SH-SY5Y (cell line): ENCODE measurements around the gene SETDB2.

Source experiments
- GATA2 ChIP-seq: IDR thresholded peaks from 2 replicates; pipeline ENCODE4 v1.6.1; 2011; ENCODE audit warnings: mild to moderate bottlenecking, low read depth, low read length
- GATA3 ChIP-seq: IDR thresholded peaks from 2 replicates; pipeline ENCODE4 v1.6.1; 2011; ENCODE audit warnings: low read depth, mild to moderate bottlenecking, low read length, moderate library complexity

The SETDB2 gene

DNA sequence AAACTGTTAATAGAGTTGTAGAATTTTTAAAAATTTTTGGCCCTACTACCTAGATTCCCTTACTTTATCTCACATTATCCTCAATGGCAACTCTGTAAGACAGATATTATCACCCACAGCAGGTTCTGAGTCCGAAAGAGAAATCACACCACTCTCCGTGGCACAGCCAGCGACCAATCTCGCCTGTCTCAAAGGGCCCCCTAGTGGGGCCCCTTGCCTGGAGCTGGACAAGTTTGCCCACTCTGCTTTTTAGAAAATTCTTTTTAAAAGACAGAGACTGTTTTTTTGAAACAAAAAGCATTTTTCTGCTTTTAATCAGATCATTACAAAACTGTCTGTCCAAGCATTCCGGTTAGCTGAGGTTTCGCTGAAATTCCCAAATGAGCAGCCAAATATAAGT is 73.4 kb downstream of the SETDB2 start:
- TF ChIP-seq GATA3 (no peak), GATA2 (no peak)

DNA sequence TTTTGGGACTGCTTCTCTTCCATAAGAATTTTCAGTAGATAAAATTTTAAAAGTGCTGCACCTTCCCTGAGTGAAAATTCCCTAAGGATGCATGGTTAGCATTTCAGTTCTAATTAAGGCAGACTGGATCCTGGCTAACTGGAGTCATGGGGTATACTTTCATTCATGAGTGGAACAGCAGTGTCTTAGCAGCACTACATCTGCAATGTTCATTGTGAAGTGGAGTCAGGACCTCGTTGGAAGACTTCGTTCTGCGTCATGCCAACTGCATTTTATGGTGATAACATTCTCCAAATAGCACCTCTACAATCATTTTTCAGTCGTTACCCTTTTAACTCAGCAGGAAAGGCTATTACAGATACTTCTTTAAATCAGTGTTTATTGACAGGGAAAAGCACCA is 77.2 kb downstream of the SETDB2 start:
- TF ChIP-seq GATA3 (no peak), GATA2 (no peak)

DNA sequence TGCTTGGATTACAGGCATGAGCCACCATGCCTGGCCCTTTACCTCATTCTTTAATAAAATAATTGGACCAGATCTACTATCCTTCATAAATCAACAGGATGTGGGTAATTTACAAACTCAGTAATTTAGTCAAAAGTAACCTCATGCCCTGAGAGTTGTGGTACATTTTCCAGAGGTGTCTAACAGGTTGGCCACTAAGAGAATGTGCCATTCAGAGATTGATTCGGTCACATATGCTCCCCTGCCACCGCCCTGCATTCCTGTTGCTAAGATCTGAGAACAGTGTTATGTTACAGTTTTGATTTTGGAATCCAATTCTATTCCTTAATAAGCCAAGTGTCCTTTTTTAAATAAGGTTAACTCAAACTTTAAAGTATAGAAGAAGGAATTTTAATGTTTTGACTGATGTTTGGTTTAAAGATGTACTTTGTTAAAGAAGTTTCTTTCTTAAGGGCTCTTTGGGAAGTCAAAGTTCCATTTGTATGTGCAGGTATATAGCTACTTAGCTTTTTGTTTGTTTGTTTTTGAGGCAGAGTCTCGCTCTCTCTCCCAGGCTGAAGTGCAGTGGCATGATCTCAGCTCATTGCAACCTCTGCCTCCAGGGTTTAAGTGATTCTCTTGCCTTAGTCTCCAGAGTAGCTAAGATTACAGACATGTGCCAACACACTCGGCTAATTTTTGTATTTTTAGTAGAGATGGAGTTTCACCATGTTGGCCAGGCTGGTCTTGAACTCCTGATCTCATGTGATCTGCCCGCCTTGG is 80.8 kb downstream of the SETDB2 start:
- no peak for TF ChIP-seq GATA2
- TF ChIP-seq GATA3: no peak

DNA sequence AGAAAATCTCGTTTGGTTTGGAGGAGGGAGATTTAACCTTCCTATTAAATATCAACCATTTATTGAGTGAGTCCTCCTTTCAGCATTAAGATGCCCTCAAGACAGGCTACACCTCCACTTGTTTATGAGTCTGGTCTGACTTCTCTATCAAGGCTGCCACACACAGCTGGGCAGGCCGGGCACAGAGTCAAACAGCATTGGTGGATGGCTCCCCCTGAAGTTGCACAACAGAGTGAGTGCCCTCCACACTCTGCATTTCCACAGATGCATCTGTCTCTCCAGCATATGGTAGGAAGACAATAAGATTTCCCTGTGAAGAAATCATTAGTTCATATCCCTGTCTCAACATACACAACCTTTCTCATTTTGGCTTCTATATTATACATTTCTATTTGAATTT is 83.0 kb downstream of the SETDB2 start:
- TF ChIP-seq GATA3 (no peak), GATA2 (no peak)

DNA sequence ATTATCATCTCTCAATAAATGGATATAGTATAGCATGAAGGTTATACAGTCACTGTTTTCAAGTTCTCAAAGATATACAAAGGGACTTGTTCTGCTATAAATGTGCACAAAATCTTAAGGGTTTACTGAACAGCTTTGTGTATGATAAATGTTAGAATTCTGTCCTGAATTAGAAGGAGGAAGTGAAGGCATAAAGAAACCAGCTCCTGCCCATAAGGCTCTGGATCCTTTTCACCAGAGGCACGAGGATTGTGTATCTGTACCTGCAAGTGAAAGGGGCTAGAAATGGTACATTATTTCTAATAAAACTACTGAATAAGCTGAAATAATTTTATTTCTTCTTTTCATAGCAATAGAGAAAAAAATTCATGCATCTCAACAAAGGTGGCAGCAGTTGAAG is 84.1 kb downstream of the SETDB2 start:
- no peak for TF ChIP-seq GATA2
- no peak for TF ChIP-seq GATA3

DNA sequence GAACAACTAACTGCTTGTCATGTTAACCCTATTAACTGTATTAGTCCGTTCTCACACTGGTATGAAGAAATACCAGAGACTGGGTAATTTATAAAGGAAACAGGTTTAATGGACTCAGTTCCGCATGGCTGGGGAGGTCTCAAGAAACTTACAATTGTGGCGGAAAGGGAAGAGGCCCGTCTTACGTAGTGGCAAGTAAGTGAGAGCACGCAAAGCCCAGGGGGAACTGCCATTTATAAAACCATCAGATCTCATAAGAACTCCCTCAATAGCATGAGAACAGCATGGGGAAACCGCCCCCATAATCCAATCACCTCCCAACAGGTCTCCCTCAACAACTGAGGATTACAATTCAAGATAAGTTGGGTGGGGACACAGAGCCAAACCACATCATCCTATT is 86.4 kb downstream of the SETDB2 start:
- no peak for TF ChIP-seq GATA2
- no peak for TF ChIP-seq GATA3

DNA sequence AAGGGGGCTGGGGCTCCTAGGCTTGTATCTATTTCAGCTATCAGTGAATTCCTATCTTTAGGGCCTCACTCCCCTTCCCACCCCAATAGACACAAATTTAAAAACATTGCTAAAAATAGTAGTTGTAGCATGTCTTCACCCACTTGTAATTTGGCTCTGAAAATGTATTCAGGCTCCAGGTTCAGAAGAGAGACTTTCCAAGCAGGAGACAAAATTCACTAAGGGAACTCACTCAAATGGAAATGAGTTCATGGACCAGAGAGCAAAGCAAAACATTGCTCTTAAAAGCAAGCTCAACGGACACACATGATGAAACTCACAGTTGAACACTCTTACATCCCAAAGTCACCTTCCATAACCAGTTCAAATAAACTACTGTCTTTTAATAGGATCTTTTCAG is 88.5 kb downstream of the SETDB2 start:
- TF ChIP-seq GATA2 (no peak), GATA3 (no peak)

DNA sequence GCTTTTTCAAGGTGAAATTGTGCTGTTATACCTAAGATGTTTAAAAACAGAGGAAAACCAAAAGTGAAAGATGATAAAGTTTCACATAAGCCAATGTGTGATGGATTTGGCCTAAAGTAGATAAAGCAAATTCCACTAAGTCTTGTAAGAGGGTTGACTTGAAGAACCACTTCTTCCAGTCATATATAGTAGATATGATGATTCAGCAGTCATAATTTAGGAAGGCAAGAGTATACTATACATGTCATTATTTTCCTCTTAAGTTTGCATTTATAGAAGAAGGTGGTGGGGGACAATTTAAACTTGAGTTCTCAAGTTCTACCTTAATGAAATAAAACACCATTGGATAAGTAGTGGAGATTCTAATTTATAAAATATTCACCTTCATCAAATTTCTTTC is 88.9 kb downstream of the SETDB2 start:
- TF ChIP-seq GATA2 (no peak), GATA3 (no peak)

DNA sequence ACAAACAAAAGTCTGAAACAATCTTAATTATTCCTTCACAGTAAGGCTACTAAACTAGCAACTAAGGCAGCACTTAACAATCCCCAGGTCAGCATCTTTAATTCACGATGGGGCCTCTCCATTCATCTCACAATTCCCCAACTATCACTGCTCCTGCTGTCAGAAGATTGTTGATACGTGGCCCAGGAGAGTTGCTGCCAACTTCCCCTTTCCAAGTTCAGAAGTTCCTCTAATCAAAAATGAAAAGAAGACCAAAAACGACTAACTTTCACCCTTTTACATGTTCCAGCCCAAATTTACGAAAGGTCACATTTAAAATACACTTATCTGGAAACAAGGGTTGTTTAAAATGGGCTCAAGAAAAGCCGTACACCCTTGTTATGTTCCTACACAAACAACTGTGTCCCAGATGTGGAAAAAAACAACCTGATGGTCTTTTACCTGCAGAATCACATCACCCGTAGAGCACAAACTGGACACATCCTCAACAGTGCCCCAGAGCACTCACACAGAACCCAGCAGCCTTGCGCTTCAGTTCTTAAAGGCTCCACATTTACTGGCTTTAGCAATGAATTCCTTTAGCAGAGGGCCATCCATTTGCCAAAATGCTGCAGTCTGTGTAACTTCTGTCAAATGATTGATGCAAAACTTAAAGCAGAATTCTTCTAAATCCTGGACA is 89.7 kb downstream of the SETDB2 start:
- TF ChIP-seq GATA2 (no peak), GATA3 (no peak)

DNA sequence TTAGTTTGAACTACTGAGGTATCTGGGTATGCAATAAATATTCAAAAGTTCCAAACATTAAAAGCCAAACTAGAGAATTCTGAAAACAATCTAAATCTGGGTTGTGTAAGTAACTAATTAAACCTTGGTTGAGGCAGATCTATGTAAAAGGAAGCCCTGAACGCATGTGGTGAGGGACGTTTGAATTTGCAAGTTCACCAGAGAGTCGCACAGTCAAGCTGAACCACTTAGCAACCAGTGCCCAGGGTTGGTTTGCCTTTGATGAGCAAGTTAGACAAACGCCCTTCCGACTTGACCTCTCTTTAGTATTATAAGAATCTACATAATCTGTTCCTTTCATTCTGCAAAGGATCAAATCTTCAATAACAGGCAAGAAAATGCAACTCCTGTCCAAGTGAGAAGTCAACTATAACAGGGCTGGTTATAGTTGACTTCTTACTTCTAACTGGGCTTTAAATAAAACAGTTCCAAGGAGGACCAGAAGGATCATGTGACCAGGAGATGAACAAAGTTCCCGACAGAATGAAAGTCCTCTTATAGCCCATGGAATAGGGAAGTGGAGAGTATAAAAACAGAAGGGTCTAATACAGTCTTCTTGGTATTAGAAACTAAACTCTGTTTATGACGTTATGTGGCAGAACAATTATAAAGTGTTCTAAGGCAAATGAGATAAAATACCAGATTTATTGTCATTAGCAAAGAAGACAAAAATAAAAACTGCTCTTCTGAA is 92.2 kb downstream of the SETDB2 start:
- TF ChIP-seq GATA3 (no peak), GATA2 (no peak)

DNA sequence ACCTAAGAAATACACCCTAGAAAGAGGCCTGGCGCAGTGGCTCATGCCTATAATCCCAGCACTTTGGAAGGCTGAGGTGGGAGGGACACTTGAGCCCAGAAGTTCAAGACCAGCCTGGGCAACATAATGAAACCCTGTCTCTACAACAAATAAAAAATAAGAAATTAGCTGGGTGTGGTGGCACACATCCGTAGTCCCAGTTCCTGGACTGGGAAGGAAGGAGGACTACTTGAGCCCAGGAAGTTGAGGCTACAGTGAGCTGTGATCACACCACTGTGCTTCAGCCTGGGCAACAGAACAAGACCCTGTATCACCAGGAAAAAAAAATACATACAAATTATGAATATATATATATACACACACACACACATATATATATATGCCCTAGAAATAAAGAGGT is 94.3 kb downstream of the SETDB2 start:
- TF ChIP-seq GATA2 (no peak), GATA3 (no peak)

DNA sequence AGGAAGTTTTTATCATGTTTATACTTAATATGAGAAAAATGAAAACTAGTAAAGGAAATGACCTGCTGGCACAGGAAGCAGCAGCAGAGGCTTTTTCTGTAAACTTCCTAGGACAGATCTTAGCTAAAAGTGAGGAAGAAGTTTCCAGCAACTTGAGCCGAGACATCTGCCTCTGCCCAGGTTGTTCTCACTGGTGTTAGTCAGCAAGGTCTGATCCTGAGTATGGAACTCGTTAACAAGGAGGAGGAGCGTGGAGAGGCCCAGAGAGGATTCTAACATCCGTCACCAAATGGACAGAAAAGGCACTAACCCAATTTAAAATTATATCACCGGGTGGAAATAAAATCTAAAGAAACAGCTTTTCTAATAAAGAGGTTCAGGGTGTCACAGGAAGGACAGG is 95.2 kb downstream of the SETDB2 start:
- TF ChIP-seq GATA3: no peak
- TF ChIP-seq GATA2: no peak

DNA sequence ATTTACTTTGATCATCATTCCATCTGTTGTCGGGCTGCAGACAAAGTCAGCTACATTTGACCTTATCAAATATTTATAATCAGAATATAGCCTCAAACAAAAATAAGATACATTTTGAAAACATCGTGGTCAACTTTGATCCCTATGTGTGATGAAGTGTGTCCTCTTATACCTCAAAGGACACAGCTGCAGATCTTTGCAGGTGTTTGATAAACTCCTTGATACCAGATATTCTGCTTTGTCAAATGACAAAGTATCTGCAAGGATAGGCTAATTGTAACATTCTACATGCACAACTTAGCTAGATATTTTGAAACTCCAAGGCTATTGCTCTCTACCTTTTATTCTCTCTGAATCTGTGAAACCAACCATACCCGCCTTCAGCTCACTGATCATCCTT is 95.7 kb downstream of the SETDB2 start:
- TF ChIP-seq GATA3 (no peak), GATA2 (no peak)

DNA sequence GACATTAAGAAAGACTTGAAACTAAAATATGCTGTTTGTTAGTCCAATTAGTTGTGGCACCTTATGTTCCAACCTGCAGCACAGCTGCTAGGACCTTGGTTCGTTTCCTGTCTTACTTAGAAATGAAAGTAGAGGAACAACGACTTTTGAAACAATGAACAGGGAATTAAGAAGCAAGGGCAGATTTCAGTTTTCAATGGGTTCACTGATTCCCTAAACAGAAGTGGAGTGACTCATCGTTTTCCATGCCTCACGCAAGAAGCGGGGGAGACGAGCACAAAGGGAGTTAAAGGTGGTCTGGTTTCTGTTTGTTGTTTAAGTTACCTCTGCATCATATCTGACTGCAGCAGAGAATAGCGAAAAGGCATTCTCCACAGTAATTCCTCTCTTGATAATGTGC is 96.5 kb downstream of the SETDB2 start:
- no peak for TF ChIP-seq GATA2
- TF ChIP-seq GATA3: no peak

DNA sequence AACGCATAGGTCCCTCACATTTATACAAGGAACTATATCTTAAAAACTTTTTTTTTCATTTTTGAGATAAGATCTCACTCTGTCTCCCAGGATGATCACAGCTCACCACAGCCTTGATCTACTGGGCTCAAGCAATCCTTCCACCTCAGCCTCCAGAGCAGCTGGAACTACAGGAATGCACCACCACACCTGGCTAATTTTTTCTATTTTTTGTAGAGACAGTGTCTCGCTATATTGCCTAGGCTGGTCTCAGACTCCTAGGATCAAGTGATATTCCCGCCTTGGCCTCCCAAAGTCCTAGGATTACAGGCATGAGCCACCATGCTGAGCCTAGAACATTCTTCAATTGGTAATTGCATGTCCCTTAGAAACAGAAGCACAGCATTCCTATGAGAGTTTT is 99.6 kb downstream of the SETDB2 start:
- no peak for TF ChIP-seq GATA3
- no peak for TF ChIP-seq GATA2
